ENCODE results near the gene PRSS2.

GRCh38 chr7:142797391-142798377, 26.9 kb downstream of the PRSS2 start:
- TF ChIP-seq CTCF (IDR thresholded peaks at IDR 0.05) (no peak), POLR2AphosphoS5 (IDR thresholded peaks at IDR 0.05) (no peak), POLR2A (IDR thresholded peaks at IDR 0.05) (no peak)
